Testis (tissue), 2 donors: ENCODE results near the gene ANKRD18B.
"Not testable (repeated sequence)": the region's sequence is repeated elsewhere in the genome, so short reads cannot be mapped to it uniquely, and the experiment has no call there.

Experiments used
- POLR2A ChIP-seq: fragments of 450-650 bp; IDR thresholded peaks from one replicate; pipeline ENCODE4 v1.6.1; 2017; ENCODE audit warnings: antibody characterized with exemption, mild to moderate bottlenecking, moderate library complexity
- TF ChIP-seq, protein P1 (sequence below), 3 experiments: fragments of 450-650 bp in 2 of 3; fragments of 200-600 bp in 1 of 3; sonication (generic) in 1 of 3; IDR thresholded peaks; one replicate each; pipeline ENCODE4 v1.5.1; 2016 to 2019; ENCODE audit warnings: antibody characterized with exemption in 3 of 3, mild to moderate bottlenecking in 2 of 3, moderate library complexity in 1 of 3

DNA sequence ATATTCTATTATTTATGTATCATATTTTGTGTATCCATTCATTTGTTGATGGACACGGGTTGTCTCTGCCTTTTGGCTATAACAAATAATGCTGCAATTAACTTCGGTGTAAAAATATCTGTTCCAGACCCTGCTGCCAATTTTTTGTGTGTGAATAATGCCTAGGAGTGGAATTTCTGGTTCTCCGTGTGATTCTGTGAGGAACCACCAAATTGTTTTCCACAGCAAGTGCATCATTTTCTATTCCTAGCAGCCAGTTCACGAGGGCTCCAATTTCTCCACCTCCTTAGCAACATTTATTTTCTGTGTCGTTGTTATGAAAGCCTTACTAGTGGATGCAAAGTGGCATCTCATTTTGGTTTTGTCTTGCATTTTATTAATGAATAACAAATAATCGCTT, 2.2 kb upstream of the ANKRD18B start:
- TF ChIP-seq, protein P1, sequence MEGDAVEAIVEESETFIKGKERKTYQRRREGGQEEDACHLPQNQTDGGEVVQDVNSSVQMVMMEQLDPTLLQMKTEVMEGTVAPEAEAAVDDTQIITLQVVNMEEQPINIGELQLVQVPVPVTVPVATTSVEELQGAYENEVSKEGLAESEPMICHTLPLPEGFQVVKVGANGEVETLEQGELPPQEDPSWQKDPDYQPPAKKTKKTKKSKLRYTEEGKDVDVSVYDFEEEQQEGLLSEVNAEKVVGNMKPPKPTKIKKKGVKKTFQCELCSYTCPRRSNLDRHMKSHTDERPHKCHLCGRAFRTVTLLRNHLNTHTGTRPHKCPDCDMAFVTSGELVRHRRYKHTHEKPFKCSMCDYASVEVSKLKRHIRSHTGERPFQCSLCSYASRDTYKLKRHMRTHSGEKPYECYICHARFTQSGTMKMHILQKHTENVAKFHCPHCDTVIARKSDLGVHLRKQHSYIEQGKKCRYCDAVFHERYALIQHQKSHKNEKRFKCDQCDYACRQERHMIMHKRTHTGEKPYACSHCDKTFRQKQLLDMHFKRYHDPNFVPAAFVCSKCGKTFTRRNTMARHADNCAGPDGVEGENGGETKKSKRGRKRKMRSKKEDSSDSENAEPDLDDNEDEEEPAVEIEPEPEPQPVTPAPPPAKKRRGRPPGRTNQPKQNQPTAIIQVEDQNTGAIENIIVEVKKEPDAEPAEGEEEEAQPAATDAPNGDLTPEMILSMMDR (IDR thresholded peaks at IDR 0.05), result not testable (repeated sequence)
- not testable (repeated sequence) for TF ChIP-seq POLR2A
